Spleen (tissue), 11 donors: Measurements from ENCODE around the gene DNAJC25. TPM values are rescaled to one million over a fixed set of nuclear protein-coding genes. Genes with fewer than 3 reads are reported as not detected.

Experiments
- DNase-seq: peaks from one replicate; pipeline ENCODE4 v3.0.0-alpha.2; 2020
- H3K27ac ChIP-seq, 8 donors: fragments of 200-600 bp; sonication (generic) in 7 of 8; 1 replicate in 4 of 8; 2 replicates in 4 of 8; pipeline versions ENCODE4 v1.5.0 to v1.8.0; 2016 to 2021; ENCODE audit warnings: inconsistent platforms in 4 of 8, mild to moderate bottlenecking in 4 of 8, moderate library complexity in 1 of 8
- H3K27me3 ChIP-seq, 7 donors: fragments of 200-600 bp; sonication (generic) in 6 of 7; replicated peaks in 1 of 7; 1 replicate in 4 of 7; 2 replicates in 3 of 7; pipeline versions ENCODE4 v1.5.0 to v1.8.0; 2016 to 2021; ENCODE audit warnings: inconsistent platforms in 3 of 7, mild to moderate bottlenecking in 1 of 7
- H3K36me3 ChIP-seq, 6 donors: fragments of 200-600 bp; sonication (generic) in 5 of 6; 1 replicate in 4 of 6; 2 replicates in 2 of 6; pipeline versions ENCODE4 v1.5.0 to v1.8.0; 2016 to 2021; ENCODE audit warnings: inconsistent platforms in 2 of 6
- H3K4me1 ChIP-seq, 6 donors: fragments of 200-600 bp; sonication (generic) in 5 of 6; 1 replicate in 3 of 6; 2 replicates in 3 of 6; pipeline versions ENCODE4 v1.5.0 to v1.8.0; 2016 to 2021; ENCODE audit warnings: inconsistent platforms in 3 of 6
- H3K4me3 ChIP-seq, 8 donors: fragments of 200-600 bp; sonication (generic) in 7 of 8; 1 replicate in 4 of 8; 2 replicates in 4 of 8; pipeline versions ENCODE4 v1.5.0 to v1.8.0; 2016 to 2021; ENCODE audit warnings: inconsistent platforms in 4 of 8, mild to moderate bottlenecking in 4 of 8, moderate library complexity in 2 of 8
- H3K9me3 ChIP-seq, 8 donors: fragments of 200-600 bp; sonication (generic) in 7 of 8; 1 replicate in 4 of 8; 2 replicates in 4 of 8; pipeline versions ENCODE4 v1.5.0 to v1.8.0; 2016 to 2021; ENCODE audit warnings: inconsistent platforms in 4 of 8
- CTCF ChIP-seq, 11 experiments: fragments of 200-600 bp in 7 of 11; fragments of 450-650 bp in 4 of 11; sonication (generic) in 4 of 11; IDR thresholded peaks in 8 of 11; conservative IDR thresholded peaks in 3 of 11; 1 replicate in 7 of 11; 2 replicates in 4 of 11; pipeline versions ENCODE4 v1.4.0 to v1.8.0; 2016 to 2021; ENCODE audit warnings: antibody characterized with exemption in 11 of 11, inconsistent platforms in 4 of 11, mild to moderate bottlenecking in 1 of 11
- POLR2A ChIP-seq, 3 donors: fragments of 450-650 bp; IDR thresholded peaks; one replicate each; pipeline ENCODE4 v1.5.1; 2017; ENCODE audit warnings: antibody characterized with exemption in 3 of 3, mild to moderate bottlenecking in 1 of 3
- POLR2AphosphoS5 ChIP-seq, 3 donors: sonication (generic); formaldehyde crosslinking; IDR thresholded peaks; one replicate each; pipeline ENCODE4 v1.5.1; 2017; ENCODE audit warnings: antibody characterized with exemption in 3 of 3
- WGBS, 5 donors: extraction: QIAGEN DNeasy Blood & Tissue Kit in 3 of 5; methylation state at CpG; one replicate each; pipeline versions ENCODE4 v1.1.5 to v1.1.7; 2013 to 2018; 5-methylcytosine and 5-hydroxymethylcytosine counted together
- intact Hi-C: fragments of 100-400 bp; cut with DNase I; formaldehyde crosslinking; loops from one replicate; pipeline ENCODE4 v1.15.0; 2023; ENCODE audit warnings: low total_unique reads
- polyA plus RNA-seq, 3 donors: library from polyadenylated mRNA; stranded (reverse); fragments of 200-250 nt; gene quantifications; one replicate each; pipeline ENCODE4 v1.2.1, GENCODE V29; 2013
- total RNA-seq, 7 donors: library from RNA; depleted of rRNA in 3 of 7; stranded (reverse); fragments of >200 nt in 3 of 7; fragmentation: NEBNext Ultra II Directional in 4 of 7; extraction: Animal tissue kit (Norgen Biotek cat#: 25700) in 4 of 7; gene quantifications; one replicate each; pipeline versions ENCODE4 v1.1.0 to v1.2.1, GENCODE V29; 2016 to 2021
- donor health status: healthy with polysubstance abuse.
- donor health status: DM: no; HTN: no; CAD: no; lungs with moderate emphysema.
- donor health status: DM: no; HTN: no; CAD: no.
- donor health status: Bipolar disorder and iron deficiency.
- donor health status: healthy.
- donor health status: DM: no; HTN: no; CAD: no.
- donor health status: DM: yes; HTN: yes; CAD: no.

The DNAJC25 gene
- total and polyA plus RNA-seq, 10 donors, result 3.1 to 6.0 (median 3.9) TPM

GRCh38 chr9:111633389-111633736, 2.2 kb downstream of the DNAJC25 start:
- Histone ChIP-seq H3K4me1 (peaks cover 9 to 73% (median 45%) of the 10 kb centered on the region in 6 donors), H3K4me3 (peak overlapping the region in 1 of 8 donors; percentile 97), H3K36me3 (no peaks in the 10 kb centered on the region), H3K9me3 (no peaks in the 10 kb centered on the region), H3K27ac (no peak overlapping the region), H3K27me3 (no peaks in the 10 kb centered on the region)
- DNase-seq, result no peak
- TF ChIP-seq CTCF (IDR thresholded peaks at IDR 0.05 in 8 of 11, conservative IDR thresholded peaks at IDR 0.05 in 3 of 11) (no peak), POLR2A (IDR thresholded peaks at IDR 0.05) (no peak), POLR2AphosphoS5 (IDR thresholded peaks at IDR 0.05) (no peak)
- 85 to 94% (median 86%) methylated on average over 1 of the region's 1 CpG for WGBS, 5 donors
- intact Hi-C loops, result loop anchor here (10.0 kb wide), 1 partner anchor 149 kb away; the partner anchor contains the start of gene ECPAS

GRCh38 chr9:111634860-111635259, 3.7 kb downstream of the DNAJC25 start:
- peaks cover 9 to 73% (median 45%) of the 10 kb centered on the region in 6 donors for H3K4me1 ChIP-seq
- no peak overlapping the region for H3K4me3 ChIP-seq
- DNase-seq, result no peak
- intact Hi-C loops, result loop anchor here (10.0 kb wide), 1 partner anchor 150 kb away; the partner anchor contains the start of gene ECPAS
- no peaks in the 10 kb centered on the region for H3K9me3 ChIP-seq
- H3K27me3 ChIP-seq, result no peaks in the 10 kb centered on the region
- WGBS, 5 donors, result 90 to 93% (median 92%) methylated on average over 1 of the region's 1 CpG
- TF ChIP-seq POLR2A (IDR thresholded peaks at IDR 0.05) (no peak), POLR2AphosphoS5 (IDR thresholded peaks at IDR 0.05) (no peak), CTCF (IDR thresholded peaks at IDR 0.05 in 8 of 11, conservative IDR thresholded peaks at IDR 0.05 in 3 of 11) (no peak)
- no peak overlapping the region for H3K27ac ChIP-seq
- H3K36me3 ChIP-seq, result no peaks in the 10 kb centered on the region

- WGBS, 5 donors, result 81 to 95% (median 87%) methylated on average over 6 of the region's 6 CpGs
- no peak overlapping the region for H3K27ac ChIP-seq
- H3K4me1 ChIP-seq, result peaks cover 4 to 55% (median 27%) of the 10 kb centered on the region in 6 donors
- no peak for TF ChIP-seq CTCF (IDR thresholded peaks at IDR 0.05 in 8 of 11, conservative IDR thresholded peaks at IDR 0.05 in 3 of 11)
- no peak for TF ChIP-seq POLR2A (IDR thresholded peaks at IDR 0.05)
- TF ChIP-seq POLR2AphosphoS5 (IDR thresholded peaks at IDR 0.05), result no peak
- no peak for DNase-seq
- intact Hi-C loops, result loop anchor here (10.0 kb wide), 1 partner anchor 153 kb away; the partner anchor contains the start of gene ECPAS
- H3K9me3 ChIP-seq, result no peaks in the 10 kb centered on the region
- no peaks in the 10 kb centered on the region for H3K36me3 ChIP-seq
- H3K4me3 ChIP-seq, result no peak overlapping the region
- no peaks in the 10 kb centered on the region for H3K27me3 ChIP-seq
Measured at GRCh38 chr9:111637421-111637950, 6.4 kb downstream of the DNAJC25 start.

GRCh38 chr9:111644195-111644772, 13.2 kb downstream of the DNAJC25 start:
- no peak overlapping the region for H3K27ac ChIP-seq
- H3K4me1 ChIP-seq, result no peaks in the 10 kb centered on the region
- H3K27me3 ChIP-seq, result no peaks in the 10 kb centered on the region
- peaks cover 0 to 51% (median 16%) of the 10 kb centered on the region in 6 donors for H3K36me3 ChIP-seq
- intact Hi-C loops, result no loop called here
- H3K9me3 ChIP-seq, result no peaks in the 10 kb centered on the region
- TF ChIP-seq POLR2A (IDR thresholded peaks at IDR 0.05), result no peak
- TF ChIP-seq POLR2AphosphoS5 (IDR thresholded peaks at IDR 0.05), result no peak
- no peak for TF ChIP-seq CTCF (IDR thresholded peaks at IDR 0.05 in 8 of 11, conservative IDR thresholded peaks at IDR 0.05 in 3 of 11)
- no peak overlapping the region for H3K4me3 ChIP-seq
- no peak for DNase-seq
- 90 to 94% (median 92%) methylated on average over 8 of the region's 8 CpGs for WGBS, 5 donors
